GM13977 (cell line): ENCODE data around the gene KCNQ1.

ENCODE experiments used
- DNase-seq: peaks from one replicate; pipeline ENCODE4 v3.0.0; 2012; ENCODE audit warnings: low spot score
- in situ Hi-C: fragments of 300-500 bp; cut with MboI; formaldehyde crosslinking; loops from one replicate; pipeline ENCODE4 v1.12.0; 2022; ENCODE audit warnings: low sequenced_read_pairs, low pct_unique_long_range_greater_than_20kb, mixed read lengths, inconsistent platforms; ENCODE audit not compliant: unreplicated experiment
- TF ChIP-seq, protein P1 (sequence below): IDR thresholded peaks from 2 replicates; pipeline ENCODE4 v1.5.1; 2012; ENCODE audit warnings: mild to moderate bottlenecking, control low read depth; ENCODE audit not compliant: insufficient read depth; ENCODE audit errors: extremely low read depth, missing control alignments

The KCNQ1 gene

GRCh38 chr11:2424811-2425495, 19.9 kb upstream of the KCNQ1 start:
- no peak for DNase-seq
- in situ Hi-C loops, result loop anchor here (5.0 to 25.0 kb wide), 3 partner anchors 107 to 470 kb away; no protein-coding TSS in a partner anchor
- TF ChIP-seq, protein P1, sequence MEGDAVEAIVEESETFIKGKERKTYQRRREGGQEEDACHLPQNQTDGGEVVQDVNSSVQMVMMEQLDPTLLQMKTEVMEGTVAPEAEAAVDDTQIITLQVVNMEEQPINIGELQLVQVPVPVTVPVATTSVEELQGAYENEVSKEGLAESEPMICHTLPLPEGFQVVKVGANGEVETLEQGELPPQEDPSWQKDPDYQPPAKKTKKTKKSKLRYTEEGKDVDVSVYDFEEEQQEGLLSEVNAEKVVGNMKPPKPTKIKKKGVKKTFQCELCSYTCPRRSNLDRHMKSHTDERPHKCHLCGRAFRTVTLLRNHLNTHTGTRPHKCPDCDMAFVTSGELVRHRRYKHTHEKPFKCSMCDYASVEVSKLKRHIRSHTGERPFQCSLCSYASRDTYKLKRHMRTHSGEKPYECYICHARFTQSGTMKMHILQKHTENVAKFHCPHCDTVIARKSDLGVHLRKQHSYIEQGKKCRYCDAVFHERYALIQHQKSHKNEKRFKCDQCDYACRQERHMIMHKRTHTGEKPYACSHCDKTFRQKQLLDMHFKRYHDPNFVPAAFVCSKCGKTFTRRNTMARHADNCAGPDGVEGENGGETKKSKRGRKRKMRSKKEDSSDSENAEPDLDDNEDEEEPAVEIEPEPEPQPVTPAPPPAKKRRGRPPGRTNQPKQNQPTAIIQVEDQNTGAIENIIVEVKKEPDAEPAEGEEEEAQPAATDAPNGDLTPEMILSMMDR, result no peak

GRCh38 chr11:2425506-2425905, 19.3 kb upstream of the KCNQ1 start:
- no peak for DNase-seq
- in situ Hi-C loops, result loop anchor here (5.0 to 10.0 kb wide), 2 partner anchors 107 to 469 kb away; no protein-coding TSS in a partner anchor
- TF ChIP-seq, protein P1, result no peak

GRCh38 chr11:2426221-2426620, 18.6 kb upstream of the KCNQ1 start:
- TF ChIP-seq, protein P1, result no peak
- in situ Hi-C loops, result loop anchor here (5.0 to 10.0 kb wide), 2 partner anchors 106 to 469 kb away; no protein-coding TSS in a partner anchor
- DNase-seq, result no peak

DNA sequence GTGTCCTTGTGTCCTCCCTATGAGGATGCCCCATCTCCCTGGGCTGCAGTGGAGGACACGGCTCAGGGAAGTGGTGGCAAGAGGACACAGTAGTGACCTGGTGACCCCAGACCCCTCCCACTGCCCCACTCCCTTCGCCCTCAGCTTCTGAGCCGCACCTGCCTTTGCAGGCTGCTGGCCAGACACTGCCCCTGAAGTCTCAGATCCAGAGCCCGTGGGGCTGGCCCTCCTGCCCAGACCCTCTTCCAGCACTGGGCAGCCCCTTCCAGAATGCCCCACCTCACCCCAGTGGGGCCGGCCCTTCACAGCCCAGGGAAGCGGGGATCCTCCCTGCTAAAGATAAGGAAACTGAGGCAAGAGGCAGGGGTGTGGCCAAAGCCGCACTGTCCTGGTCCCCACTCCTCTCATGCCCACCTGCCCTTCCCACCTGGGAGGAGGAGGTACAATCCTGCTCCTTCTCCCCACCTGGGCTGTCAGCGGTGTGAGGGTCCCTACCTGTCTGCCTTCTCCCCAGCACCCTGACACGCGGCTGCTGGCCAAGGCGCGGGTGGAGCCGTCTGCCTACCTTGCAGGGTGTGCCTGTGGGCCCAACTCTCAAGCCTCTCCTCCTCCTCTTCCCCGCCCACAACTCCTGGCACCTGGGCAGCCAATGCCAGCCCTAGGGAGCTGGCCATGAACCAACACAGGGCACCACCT, 17.8 kb upstream of the KCNQ1 start:
- in situ Hi-C loops, result loop anchor here (5.0 to 10.0 kb wide), 2 partner anchors 105 to 468 kb away; no protein-coding TSS in a partner anchor
- TF ChIP-seq, protein P1, result no peak
- no peak for DNase-seq

DNA sequence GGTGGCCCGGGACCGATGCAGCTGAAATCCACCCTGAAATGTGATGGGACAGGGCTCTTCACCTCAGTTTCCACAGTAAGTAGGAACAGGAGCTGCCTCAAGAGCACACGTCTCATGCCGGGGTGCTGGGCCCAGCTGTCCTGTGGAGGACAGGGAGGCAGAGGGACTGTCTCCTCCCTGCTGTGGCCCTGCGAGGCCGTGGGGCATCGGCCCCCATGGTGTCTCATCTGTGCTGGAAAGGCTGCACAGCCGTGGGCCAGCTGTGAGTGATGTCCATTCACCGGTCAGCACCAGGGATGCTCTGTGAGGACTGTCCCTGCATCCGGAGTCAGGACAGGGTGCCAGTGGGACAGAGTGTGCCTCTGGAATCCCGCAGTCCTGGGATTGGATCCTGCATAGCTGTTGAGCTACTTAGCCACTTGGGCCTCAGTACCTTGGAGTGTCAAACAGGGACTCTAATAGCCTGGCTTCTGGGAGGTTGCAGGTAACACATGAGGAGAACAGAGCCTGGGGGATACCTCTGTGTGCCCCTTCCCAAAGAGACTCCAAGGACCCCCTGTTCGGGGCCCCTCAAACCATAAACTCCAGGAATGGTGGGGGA, 17.0 kb upstream of the KCNQ1 start:
- DNase-seq, result no peak
- in situ Hi-C loops, result loop anchor here (5.0 to 10.0 kb wide), 2 partner anchors 104 to 467 kb away; no protein-coding TSS in a partner anchor
- TF ChIP-seq, protein P1, result no peak

DNA sequence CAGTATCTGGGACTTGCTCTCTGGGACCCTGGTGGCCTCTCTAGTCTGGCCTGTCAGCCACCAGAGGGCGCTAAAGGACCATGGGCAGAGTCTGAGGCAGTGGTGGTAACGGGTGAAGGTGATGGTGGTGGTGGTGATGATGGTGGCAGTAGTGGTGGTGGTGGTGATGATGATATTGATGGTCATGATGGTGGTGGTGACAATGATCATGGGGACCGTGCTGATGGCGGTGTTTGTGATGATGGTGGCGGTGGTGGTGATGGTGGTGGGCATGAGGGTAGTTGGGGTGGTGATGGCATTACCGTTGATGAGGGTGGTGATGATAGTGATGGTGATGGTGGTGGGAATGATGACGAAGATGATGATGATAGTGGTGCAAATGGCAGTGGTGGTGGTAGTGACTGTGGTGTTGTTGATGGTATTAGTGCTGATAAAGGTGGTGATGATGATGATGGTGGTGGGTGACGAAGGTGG, 16.4 kb upstream of the KCNQ1 start:
- peak; percentile 85 for DNase-seq
- in situ Hi-C loops, result loop anchor here (5.0 to 10.0 kb wide), 2 partner anchors 104 to 466 kb away; no protein-coding TSS in a partner anchor
- TF ChIP-seq, protein P1, result peak; percentile 90
